Stimulated activated CD8-positive, alpha-beta memory T cell treated with anti-CD3 and anti-CD28 coated beads, Interleukin-2, amount 100 ng/mL, for 48 hours (primary cell): ENCODE data around the gene NR2F2.

ENCODE experiments used
- DNase-seq, 2 donors: peaks; one replicate each; pipeline ENCODE4 v3.0.0-alpha.2; 2020; ENCODE audit warnings: low read depth in 2 of 2

Gene NR2F2

DNA sequence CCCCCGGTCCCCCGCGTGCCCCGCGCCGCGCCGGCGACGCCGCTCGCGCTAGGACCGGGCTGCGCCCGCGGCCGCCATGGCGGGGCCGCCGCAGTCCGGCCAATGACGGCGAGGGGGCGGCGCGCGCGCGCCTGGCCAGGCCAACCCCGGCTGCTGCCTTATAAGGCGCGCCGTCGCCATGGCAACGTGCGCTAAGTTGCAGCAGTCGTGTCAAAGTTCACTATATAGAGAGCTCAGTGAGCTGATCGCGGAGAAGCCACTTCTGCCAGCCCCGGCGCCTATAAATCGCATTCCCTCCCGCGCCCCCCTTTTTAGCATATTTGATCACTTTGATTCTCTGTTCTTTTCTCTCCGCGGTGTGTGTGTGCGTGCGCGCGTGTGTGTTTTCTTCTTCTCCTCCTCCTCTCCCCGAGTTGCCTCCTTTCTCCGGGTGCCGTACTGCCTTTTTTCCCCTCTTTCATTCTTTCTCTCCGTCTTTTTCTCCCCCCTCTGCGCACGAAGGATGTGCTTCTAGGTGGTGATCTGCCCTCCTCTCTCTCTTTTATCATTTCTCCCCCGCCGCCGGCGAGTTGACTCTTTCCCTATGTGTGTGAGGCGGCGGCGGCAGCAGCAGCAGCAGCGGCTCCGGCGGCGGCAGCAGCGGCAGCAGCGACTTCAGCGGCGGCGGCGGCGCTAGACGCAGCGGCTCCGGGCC is at the start of gene NR2F2:
Gene NR2F2 (plus strand): TSS at position 251 of the 694 bp plus-strand sequence. CDS start 1,406 bp downstream, outside the sequence.
- peak in 1 of 2 donors; percentile 47 for DNase-seq

DNA sequence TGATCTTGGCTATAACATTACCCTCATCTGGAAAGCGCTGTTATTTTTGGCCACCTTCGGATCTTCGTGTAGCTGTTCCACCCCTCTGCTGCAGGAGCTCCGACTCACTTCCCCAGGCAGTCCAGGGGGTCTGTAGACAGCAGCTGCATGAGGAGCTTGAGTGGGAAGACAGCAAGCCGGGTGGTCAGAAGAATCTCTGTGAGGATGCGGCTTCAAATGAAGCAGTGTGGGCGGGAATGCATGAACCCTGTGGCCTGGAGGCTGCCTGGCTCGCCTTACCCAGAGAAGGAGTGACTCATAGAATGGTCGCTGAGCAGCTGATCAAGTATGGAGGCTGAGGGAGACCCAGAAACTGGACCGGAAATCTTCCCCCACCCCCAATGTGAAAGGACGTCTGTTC is 45.2 kb upstream of the NR2F2 start:
- DNase-seq, result no peak

DNA sequence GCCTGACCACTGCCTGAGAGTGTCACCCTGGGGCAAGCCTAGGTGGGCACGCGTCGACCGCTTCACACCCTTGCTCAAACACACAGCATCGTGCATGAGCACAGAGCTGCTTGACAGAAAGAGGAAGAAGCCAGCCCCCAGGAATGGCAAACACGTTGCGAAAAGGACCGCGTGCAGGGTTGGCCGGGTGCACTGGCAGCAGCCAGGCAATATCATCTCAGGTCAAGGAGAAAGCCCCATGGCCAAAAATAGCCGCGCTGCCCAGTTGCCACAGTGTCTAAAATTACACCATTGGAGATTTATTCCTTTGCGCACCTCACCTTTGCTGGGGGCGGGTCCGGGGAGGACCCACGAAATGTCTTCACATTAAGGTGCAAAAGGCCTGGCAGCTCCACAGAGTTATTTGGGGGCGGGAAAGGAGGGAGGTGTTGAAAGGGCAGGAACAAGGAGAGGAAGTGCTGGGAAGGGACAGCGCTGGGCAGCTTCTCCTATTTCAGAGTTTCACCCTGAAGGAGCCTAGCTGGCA is 44.7 kb upstream of the NR2F2 start:
- no peak for DNase-seq

DNA sequence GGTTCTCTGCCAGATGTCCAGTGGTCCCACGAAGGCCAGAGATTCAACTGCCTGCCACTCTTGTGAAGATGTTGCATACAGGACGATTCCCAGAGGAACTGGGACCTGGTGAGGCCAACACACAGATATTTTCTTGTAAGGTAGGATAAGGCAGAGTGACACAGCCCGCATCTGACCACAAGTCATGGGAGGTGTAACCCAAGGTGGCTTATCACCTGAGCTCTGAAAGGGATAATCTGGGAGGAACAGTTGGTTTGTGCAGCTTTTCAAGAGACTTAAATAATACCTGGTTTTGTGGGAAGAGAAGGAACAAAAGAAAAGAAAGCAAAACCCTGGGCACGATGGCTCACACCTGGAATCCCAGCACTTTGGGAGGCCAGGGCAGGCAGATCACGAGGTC is 39.8 kb upstream of the NR2F2 start:
- DNase-seq, result no peak

DNA sequence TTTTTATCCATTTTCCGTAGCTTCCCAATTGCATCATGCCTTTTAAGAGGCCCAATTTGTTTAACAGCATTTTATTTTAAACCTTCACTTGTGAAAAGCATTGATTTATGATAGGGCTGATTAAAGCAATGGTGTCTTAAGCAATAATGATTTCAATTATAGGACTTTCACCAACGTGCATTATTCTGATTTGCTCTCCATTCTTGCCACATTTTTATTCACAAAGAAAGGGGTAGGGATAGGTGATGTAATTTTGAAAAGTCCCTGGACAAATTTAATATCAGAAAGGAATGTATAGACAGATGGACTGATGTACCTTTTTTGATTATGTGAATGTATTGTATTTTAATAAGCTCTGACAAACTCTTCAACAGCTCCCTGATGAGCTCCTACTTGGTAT is 37.9 kb upstream of the NR2F2 start:
- DNase-seq, result no peak

DNA sequence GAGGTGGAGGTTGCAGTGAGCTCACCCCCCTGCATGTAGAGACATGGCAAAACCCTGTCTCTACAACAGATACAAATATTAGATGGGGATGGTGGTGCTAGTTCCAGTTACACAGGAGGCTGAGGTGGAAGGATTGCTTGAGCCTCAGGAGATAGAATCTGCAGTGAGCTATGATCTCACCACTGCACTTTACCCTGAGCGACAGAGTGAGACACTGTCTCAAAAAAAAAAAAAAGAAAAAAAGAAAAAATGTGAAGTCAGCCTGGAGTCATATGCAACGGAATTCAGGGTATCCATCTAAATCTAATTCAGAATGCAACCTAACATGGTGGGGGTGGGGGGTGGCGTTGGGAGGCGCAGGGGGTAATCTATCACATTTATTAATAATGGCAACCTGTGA is 37.1 kb upstream of the NR2F2 start:
- no peak for DNase-seq

DNA sequence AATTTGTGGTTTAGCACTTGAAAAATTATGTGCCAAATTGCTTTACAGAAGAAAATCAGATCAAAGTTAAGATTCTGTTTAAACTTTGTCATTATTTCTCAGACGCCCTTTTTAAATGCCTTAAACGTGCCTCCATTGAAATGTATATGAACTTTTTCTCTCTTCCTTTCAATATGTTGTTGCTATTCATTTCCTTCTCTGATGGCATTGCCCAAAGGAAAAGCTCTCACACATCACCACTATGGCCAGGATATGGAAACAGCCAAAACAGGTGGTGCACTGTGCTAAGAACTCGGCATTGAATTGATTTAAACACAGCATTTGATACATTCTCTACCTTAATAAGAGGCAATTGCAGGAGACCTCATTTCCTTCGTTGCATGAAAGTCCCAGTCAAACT is 35.7 kb upstream of the NR2F2 start:
- DNase-seq, result no peak

DNA sequence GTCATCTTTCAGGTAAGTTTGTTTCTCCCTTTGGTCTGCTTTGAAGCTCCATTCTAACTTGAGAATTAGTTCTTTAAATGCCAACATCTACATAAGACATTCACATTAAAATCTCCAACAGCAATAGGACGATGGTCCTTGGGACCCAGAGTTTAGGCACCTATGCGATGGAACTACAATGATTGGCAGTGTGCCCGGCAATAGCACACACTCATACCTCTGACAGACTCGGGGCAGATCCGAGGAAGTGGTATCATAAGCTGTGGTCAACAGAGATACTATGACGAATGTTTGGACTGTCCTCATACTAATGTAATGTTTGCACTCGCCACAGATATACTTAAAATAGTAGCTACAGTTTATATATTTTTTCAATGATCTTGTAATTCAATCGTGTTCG is 34.2 kb upstream of the NR2F2 start:
- DNase-seq, result no peak

DNA sequence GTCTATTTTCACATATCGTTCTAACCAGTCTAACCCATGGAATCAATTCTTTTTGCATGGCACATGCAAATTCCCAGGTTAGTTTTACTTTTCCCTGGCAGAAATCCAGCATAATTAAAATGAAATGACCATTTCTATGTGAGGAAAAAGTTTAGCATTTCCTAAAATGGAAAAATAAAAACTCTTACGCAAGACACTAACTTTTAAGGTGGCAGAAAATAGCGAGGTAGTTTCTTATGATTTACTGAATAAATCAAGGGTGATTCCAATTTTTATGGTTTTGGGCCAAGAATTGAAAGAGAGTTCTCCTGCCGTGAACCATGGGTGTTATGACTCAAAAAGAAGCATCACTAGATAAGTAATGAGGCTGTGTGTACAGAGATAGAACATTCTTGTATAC is 32.7 kb upstream of the NR2F2 start:
- DNase-seq, result no peak

DNA sequence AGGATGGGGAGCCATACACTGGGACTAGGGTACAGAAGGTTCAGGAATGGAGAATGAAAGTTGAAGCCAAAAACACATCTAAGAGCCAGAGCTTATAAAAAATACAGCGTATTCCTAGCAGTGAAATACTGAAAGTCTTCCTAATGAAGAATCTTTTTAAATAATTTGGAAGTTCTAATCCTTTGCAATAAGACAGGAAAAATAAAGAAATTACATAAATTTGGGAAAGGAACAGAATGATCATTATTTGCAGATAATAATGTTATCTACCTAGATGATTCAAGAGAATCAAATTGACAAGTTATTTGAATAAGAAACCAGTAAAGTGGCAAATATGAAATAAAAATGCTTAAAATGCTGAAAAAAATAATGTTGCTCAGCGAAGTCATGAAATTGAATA is 32.3 kb upstream of the NR2F2 start:
- no peak for DNase-seq

DNA sequence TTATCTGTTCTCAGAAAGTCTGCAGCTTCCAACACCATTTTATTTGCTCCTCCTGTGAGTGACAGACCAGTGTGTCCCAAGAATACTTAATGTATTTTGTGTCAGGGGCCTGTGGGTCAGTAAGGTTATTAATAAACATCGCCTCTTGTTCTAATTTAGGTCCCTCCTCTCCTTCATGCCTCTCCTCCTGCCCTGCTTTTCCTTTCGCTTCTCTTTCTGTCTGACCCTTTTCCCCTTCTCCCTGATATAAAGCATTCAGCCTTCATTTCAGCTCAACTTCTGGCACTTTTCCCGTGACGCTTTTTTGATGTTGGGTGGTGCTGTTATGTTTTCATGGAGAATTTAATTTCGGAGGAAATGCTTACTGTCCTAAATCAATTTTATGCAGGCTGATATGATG is 29.7 kb upstream of the NR2F2 start:
- no peak for DNase-seq

DNA sequence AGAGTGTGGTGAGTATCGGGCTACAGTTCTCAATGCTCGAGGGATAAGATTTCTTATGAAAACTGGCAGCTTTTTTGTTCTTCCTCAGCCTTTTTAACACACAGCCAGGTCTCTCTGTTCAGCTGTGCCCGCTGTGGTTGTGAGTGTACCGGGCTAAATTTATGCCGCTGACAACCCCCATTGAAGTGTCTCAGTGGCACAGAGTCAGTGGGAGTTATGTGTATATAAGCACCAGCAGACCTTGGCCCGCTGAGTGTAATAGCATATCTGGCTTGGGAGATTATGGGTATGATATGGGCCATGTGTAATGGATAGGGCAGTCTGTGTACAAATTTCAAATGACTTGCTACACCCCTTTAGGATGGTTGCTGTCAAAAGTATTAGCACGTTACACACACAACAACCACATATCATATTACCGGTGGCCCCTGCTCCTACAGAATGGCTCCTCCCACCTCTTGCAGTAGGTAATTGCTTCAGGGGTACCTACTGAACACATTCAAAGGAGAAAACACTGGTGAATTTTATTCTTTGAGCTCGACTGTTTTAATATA is 26.9 kb upstream of the NR2F2 start:
- no peak for DNase-seq

DNA sequence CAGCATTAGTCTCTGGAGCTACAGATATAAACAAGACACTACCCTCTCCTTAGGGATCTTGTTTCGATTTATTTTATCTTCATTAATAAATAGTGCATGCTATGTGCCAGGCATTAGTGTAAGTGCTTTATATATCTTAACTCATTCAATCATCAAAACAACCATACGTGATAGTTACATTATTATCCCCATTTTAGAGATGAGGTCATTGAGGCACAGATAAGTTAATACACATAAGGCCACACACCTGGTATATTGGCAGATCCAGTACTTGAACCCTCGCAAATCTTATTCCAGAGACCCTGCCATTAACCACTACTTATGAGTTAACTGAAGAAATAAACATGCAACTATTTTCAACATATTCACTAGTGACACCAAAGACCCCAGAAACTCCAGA is 25.7 kb upstream of the NR2F2 start:
- no peak for DNase-seq

DNA sequence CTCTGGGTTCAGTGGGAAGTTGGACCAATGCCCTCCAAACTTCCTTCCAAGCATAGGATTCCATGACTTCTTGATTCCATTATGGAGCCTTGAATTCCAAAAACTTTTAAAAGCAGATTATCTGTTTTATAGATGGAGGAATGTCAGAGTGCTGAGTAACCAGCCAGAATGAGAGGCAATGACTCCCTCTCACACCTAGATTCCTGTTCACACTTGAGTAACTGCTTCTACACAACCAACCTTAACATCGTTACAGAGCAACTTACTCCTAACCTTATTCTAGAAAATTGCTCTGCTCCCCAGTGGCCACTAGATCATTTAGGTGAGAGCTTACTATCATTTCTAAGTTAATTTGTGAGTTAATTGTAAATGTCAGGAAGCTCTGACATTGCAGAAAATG is 24.2 kb upstream of the NR2F2 start:
- DNase-seq, result no peak

DNA sequence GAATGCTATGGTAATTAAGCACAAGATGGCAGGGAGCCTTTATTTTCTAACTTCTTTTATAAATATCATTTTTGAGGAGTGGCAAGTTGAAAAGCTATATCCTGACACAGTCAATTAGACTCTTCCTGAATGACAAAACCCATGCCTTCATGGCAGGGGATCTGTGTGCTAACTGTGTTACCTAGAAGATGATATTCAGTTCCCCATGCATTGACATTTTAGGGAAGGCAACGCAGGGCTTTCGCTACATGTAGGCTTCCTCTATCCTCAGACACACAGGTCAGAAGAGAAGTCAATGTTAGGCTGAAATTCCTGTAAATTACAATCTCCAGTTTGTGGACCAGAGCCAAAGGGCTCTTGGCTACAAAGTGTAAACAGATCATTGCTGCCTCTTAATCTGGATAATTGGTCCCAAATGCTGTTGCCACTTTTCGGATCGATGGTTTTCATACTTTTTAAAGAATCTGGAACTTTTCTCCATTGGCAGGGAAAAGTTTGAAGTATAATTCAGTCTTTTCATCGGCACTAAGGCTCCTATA is 22.6 kb upstream of the NR2F2 start:
- DNase-seq, result no peak

DNA sequence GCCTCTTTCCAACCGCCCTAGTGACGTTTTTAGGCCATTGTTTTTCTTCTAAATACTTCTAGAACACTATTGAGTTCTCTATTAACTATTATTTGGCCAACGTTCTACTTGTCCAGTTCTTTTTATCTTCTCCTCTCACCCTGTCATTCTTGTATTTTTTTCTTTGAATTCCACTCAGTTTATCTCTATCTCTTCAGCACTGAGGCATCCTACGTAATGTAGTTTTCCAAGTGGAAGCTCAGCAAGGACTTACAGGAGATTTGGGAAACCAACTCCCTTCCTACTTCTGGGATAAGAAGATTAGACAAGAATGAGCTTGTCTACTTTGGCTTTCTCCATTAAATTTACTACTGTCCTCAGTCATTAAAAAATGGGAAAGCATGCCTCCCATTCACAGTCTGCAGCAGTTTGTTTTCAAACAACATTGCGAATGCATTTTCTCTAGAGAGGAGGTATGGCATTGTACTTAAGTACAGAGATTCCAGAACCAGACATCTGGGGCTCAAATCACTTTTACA is 21.3 kb upstream of the NR2F2 start:
- no peak for DNase-seq

DNA sequence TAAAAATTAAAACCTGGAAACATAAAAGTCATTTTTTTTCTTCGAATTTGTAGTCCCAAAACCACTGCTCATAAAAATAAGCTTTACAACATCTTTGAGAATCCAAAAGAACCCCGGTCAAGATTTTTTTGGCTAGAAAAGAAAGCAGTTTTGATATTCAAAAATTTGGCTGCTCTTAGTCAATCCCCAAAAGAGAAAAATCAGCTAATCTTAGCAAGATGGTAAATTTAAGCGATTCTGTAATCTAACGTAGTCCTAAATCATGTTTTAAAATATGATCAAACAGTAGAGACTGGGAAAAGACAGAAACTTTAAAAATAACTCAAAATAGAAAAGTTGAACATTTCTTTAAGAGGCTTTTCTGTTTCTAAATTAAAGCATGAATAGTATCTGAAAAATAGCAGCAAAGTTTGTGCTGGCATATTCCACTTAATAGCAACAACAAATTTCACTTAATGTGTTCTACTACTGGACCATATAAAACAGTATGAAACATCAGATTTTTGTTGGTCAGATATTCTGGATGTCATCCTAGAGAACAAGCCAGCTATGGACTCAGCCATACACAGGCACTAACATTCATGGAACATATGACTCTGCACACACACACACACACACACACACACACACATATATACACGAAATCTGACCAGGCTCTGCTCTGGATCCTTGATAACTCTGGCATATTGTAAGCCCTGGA is 19.1 kb upstream of the NR2F2 start:
- DNase-seq, result no peak

DNA sequence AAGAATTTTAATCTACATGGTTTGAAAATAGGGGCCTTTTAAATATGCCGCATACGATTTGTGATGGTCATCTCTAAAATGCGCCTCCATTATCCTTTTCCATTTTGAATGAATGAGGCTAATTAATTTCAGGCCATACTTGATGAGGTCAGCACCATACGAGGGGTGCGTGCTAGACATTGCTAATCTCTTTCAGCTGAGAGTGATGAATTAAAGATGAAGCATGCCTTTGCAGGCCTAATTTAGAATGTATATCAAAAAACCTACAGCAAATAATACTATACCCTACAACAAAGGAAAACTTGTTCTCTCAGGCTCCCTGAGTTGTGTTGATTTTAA is 18.6 kb upstream of the NR2F2 start:
- DNase-seq, result no peak

DNA sequence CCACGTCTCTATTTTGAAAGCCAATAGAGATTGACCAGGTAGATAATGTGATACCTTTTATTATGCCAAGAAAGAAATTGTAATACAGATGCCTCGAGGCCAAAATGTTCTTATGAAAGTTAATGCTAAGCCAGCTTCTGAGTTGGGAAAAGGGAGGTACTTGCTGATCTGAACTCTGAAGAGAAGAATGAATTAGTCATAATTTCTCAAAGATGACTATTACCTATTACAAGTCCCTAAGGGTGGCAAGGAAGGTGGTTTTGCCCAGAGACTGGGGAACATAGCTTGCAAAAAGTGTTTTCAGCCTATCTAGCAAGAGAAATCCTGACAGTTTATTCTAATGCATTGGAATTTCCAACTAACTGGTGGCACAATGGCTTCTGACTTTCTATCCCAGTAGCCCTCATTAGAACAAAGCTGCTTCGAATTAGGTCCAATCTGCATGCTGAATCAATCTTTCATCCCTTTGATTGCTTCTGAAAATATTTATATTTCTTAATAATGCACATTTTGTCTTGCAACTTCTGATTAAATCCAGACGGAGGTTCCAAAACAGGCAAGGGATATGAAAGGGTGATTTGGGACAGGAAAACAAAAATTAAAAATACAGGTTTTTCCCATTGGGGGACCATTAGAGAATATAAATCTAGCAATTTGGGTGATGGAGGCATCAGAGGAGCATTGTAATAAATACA is 17.7 kb upstream of the NR2F2 start:
- DNase-seq, result no peak

DNA sequence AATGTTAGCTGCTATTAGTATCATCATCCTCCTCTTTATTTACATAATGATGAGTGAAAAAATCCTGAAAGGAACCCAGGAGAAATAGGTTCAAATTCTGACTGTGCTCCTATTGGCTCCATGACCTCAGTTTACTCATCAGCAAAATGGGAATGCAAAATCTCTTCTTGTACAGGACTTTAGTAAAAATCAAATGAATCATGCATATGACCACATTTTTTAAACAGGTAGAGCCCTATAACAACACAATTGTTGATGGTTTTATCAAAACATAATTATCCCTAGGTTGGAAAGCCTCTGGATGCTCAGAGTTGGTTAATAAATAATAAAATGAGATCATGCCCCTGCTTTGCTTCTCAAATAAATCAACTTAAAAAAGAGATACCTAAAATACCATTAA is 16.0 kb upstream of the NR2F2 start:
- no peak for DNase-seq

DNA sequence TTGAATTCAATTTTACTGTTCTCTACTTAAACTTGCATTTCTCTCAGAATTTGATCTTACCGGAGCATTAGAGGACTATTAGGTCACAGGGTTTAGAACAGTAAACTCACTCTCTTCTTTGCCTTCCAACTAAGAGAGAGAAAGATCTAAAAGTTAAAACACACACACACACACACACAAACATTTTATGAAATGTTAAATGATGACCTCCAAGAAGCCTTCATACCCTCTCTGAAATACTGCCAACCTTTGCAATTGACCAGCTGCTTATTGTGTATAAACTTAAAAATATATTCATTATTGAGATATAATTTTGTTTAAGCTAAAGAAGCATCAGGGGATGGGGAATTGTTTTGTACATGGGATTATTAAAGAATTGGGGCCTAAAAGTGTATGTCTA is 15.5 kb upstream of the NR2F2 start:
- DNase-seq, result no peak

DNA sequence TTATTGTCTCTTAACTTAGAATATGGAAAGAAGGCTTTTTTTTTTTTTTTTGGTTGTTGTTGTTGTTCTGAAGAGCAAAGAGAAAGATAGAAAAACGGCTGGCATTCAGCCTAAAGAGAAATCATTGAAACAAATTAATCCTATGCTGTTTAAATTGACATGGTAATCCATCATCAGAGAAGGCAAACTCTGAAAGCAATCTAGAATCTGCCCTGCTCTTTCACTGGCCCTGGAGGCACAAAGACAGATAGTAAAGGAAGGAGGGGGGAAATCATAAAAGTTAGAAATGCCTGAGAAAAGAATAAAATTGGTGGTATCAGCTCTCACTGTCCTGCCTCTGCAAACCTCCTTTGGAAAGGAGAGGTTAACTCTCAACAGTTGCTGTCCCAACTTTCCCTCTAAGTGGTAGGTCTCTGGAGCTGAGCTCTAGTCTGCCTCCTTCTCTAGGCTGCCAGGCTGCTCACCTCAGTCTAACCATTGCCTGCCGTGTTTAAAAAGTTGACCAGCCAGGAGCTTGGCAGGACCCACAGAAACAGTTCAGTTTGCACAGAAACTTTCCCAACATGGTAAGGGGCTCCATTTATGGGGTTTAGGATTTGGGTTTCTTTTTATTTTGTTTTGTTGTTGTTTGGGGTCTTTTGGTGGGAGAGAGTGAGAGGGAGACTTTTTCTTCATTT is 13.4 kb upstream of the NR2F2 start:
- no peak for DNase-seq
